Immature natural killer cell (primary cell): Measurements from ENCODE around the gene HDAC10. TPM values are rescaled to one million over a fixed set of nuclear protein-coding genes. Genes with fewer than 3 reads are reported as not detected.
"Not testable (repeated sequence)": the region's sequence is repeated elsewhere in the genome, so short reads cannot be mapped to it uniquely, and the experiment has no call there.

Experiments used
- DNase-seq, 3 donors: peaks; one replicate each; pipeline ENCODE4 v3.0.0; 2022; ENCODE audit warnings: mixed read lengths in 1 of 3
- H3K27ac Mint-ChIP-seq, 6 donors: one replicate each; pipeline ENCODE4 v1.8.0; 2020; ENCODE audit warnings: mixed read lengths in 6 of 6, mild to moderate bottlenecking in 5 of 6, inconsistent platforms in 4 of 6, moderate library complexity in 3 of 6
- H3K27me3 Mint-ChIP-seq, 3 donors: one replicate each; pipeline ENCODE4 v1.8.0; 2020 to 2021; ENCODE audit warnings: low read depth in 3 of 3, mild to moderate bottlenecking in 3 of 3, mixed read lengths in 3 of 3, moderate library complexity in 3 of 3, inconsistent platforms in 1 of 3
- H3K36me3 Mint-ChIP-seq, 3 donors: one replicate each; pipeline ENCODE4 v1.8.0; 2020; ENCODE audit warnings: mixed read lengths in 3 of 3, inconsistent platforms in 2 of 3, mild to moderate bottlenecking in 2 of 3
- H3K4me1 Mint-ChIP-seq, 2 donors: one replicate each; pipeline ENCODE4 v1.8.0; 2020; ENCODE audit warnings: inconsistent platforms in 2 of 2, mild to moderate bottlenecking in 2 of 2, mixed read lengths in 2 of 2, moderate library complexity in 1 of 2
- H3K4me3 Mint-ChIP-seq, 5 donors: one replicate each; pipeline ENCODE4 v1.8.0; 2020; ENCODE audit warnings: mild to moderate bottlenecking in 5 of 5, mixed read lengths in 5 of 5, inconsistent platforms in 3 of 5, moderate library complexity in 3 of 5
- H3K9me3 Mint-ChIP-seq, 6 donors: one replicate each; pipeline ENCODE4 v1.8.0; 2020; ENCODE audit warnings: mild to moderate bottlenecking in 6 of 6, mixed read lengths in 6 of 6, inconsistent platforms in 4 of 6, moderate library complexity in 3 of 6
- polyA plus RNA-seq, 3 donors: library from polyadenylated mRNA; unstranded; fragments of 300-500 nt; fragmentation: Illumina TruSeq; gene quantifications; one replicate each; pipeline ENCODE4 v1.2.3, GENCODE V29; 2021

HDAC10 gene
- polyA plus RNA-seq, 3 donors from 2014 or later = 10.0 to 13.4 (median 11.2) TPM

GRCh38 chr22:50215297-50216054 lies 35.6 kb downstream of the HDAC10 start:
- Mint-ChIP-seq H3K27ac (peak overlapping the region in 3 of 6 donors; percentile 45 to 65 (median 56)), H3K36me3 (peaks cover 0 to 27% (median 11%) of the 10 kb centered on the region in 3 donors), H3K4me1 (peaks cover 10 to 27% of the 10 kb centered on the region in 2 donors)

GRCh38 chr22:50213263-50213662 lies 37.8 kb downstream of the HDAC10 start:
- H3K4me1 Mint-ChIP-seq = peaks cover 14 to 34% of the 10 kb centered on the region in 2 donors
- DNase-seq = no peak
- H3K27me3 Mint-ChIP-seq = peaks cover 3 to 13% (median 6%) of the 10 kb centered on the region in 3 donors
- no peak overlapping the region for H3K4me3 Mint-ChIP-seq
- no peaks in the 10 kb centered on the region for H3K9me3 Mint-ChIP-seq
- peaks cover 4 to 32% (median 16%) of the 10 kb centered on the region in 3 donors for H3K36me3 Mint-ChIP-seq
- H3K27ac Mint-ChIP-seq = peak overlapping the region in 3 of 6 donors; percentile 37 to 56 (median 45)

More at GRCh38 chr22:50215297-50216054, 35.6 kb downstream of the HDAC10 start:
- Mint-ChIP-seq H3K4me3 (no peak overlapping the region), H3K9me3 (no peaks in the 10 kb centered on the region), H3K27me3 (peaks cover 5 to 16% (median 8%) of the 10 kb centered on the region in 3 donors)
- DNase-seq = no peak

GRCh38 chr22:50211147-50211546 lies 39.9 kb downstream of the HDAC10 start:
- Mint-ChIP-seq H3K36me3 (peaks cover 4 to 31% (median 16%) of the 10 kb centered on the region in 3 donors), H3K9me3 (no peaks in the 10 kb centered on the region), H3K27ac (peak overlapping the region in 2 of 6 donors; percentile 7 to 57), H3K4me1 (peaks cover 18 to 34% of the 10 kb centered on the region in 2 donors), H3K4me3 (peak overlapping the region in 1 of 5 donors; percentile 18), H3K27me3 (peaks cover 1 to 6% (median 5%) of the 10 kb centered on the region in 3 donors)
- DNase-seq = no peak

- peaks cover 18 to 34% of the 10 kb centered on the region in 2 donors for H3K4me1 Mint-ChIP-seq
- no peaks in the 10 kb centered on the region for H3K9me3 Mint-ChIP-seq
- no peak overlapping the region for H3K4me3 Mint-ChIP-seq
- H3K27me3 Mint-ChIP-seq = peaks cover 1 to 6% (median 4%) of the 10 kb centered on the region in 3 donors
- no peak overlapping the region for H3K27ac Mint-ChIP-seq
- no peak for DNase-seq
- H3K36me3 Mint-ChIP-seq = peaks cover 4 to 29% (median 16%) of the 10 kb centered on the region in 3 donors
These were observed 40.5 kb downstream of the HDAC10 start for GRCh38 chr22:50210378-50211139.

- H3K4me3 Mint-ChIP-seq = peak overlapping the region in 1 of 5 donors; percentile 5
- peak; percentile 62 to 68 (median 67) for DNase-seq
- peaks cover 23 to 36% of the 10 kb centered on the region in 2 donors for H3K4me1 Mint-ChIP-seq
- H3K9me3 Mint-ChIP-seq = no peaks in the 10 kb centered on the region
- peaks cover 1 to 6% (median 2%) of the 10 kb centered on the region in 3 donors for H3K27me3 Mint-ChIP-seq
- peaks cover 4 to 27% (median 14%) of the 10 kb centered on the region in 3 donors for H3K36me3 Mint-ChIP-seq
- H3K27ac Mint-ChIP-seq = peak overlapping the region; percentile 53 to 82 (median 73)
These were observed 41.2 kb downstream of the HDAC10 start for GRCh38 chr22:50209893-50210292.

GRCh38 chr22:50208939-50209892 lies 41.8 kb downstream of the HDAC10 start:
- Mint-ChIP-seq H3K27ac (peak overlapping the region in 5 of 6 donors; percentile 56 to 82 (median 76)), H3K4me1 (peaks cover 22 to 37% of the 10 kb centered on the region in 2 donors), H3K27me3 (peaks cover 1 to 6% (median 2%) of the 10 kb centered on the region in 3 donors), H3K9me3 (no peaks in the 10 kb centered on the region), H3K36me3 (peaks cover 4 to 24% (median 11%) of the 10 kb centered on the region in 3 donors), H3K4me3 (peak overlapping the region in 1 of 5 donors; percentile 5)
- no peak for DNase-seq

- no peak for DNase-seq
- peaks cover 4 to 24% (median 11%) of the 10 kb centered on the region in 3 donors for H3K36me3 Mint-ChIP-seq
These were observed 42.6 kb downstream of the HDAC10 start for GRCh38 chr22:50208430-50208938.

GRCh38 chr22:50207383-50208140 lies 43.5 kb downstream of the HDAC10 start:
- Mint-ChIP-seq H3K27ac (peak overlapping the region in 1 of 6 donors; percentile 60), H3K27me3 (peaks cover 0 to 2% (median 0%) of the 10 kb centered on the region in 3 donors), H3K9me3 (no peaks in the 10 kb centered on the region), H3K36me3 (peaks cover 4 to 17% (median 7%) of the 10 kb centered on the region in 3 donors), H3K4me3 (no peak overlapping the region), H3K4me1 (peaks cover 20 to 39% of the 10 kb centered on the region in 2 donors)
- no peak for DNase-seq

More at GRCh38 chr22:50208430-50208938, 42.6 kb downstream of the HDAC10 start:
- Mint-ChIP-seq H3K27me3 (peaks cover under 1 to 6% (median 2%) of the 10 kb centered on the region in 3 donors), H3K9me3 (no peaks in the 10 kb centered on the region), H3K4me1 (peaks cover 21 to 43% of the 10 kb centered on the region in 2 donors), H3K4me3 (no peak overlapping the region), H3K27ac (no peak overlapping the region)

GRCh38 chr22:50206599-50206998 lies 44.5 kb downstream of the HDAC10 start:
- H3K27me3 Mint-ChIP-seq = peaks cover 0 to 2% (median 0%) of the 10 kb centered on the region in 3 donors
- H3K4me1 Mint-ChIP-seq = peaks cover 29 to 42% of the 10 kb centered on the region in 2 donors
- H3K36me3 Mint-ChIP-seq = peaks cover 4 to 12% (median 4%) of the 10 kb centered on the region in 3 donors
- no peaks in the 10 kb centered on the region for H3K9me3 Mint-ChIP-seq
- no peak overlapping the region for H3K27ac Mint-ChIP-seq
- no peak for DNase-seq
- no peak overlapping the region for H3K4me3 Mint-ChIP-seq

- no peak for DNase-seq
- no peak overlapping the region for H3K4me3 Mint-ChIP-seq
- peaks cover 4 to 8% (median 4%) of the 10 kb centered on the region in 3 donors for H3K36me3 Mint-ChIP-seq
- no peak overlapping the region for H3K27ac Mint-ChIP-seq
- no peaks in the 10 kb centered on the region for H3K9me3 Mint-ChIP-seq
- H3K27me3 Mint-ChIP-seq = peaks cover 0 to 2% (median 0%) of the 10 kb centered on the region in 3 donors
- H3K4me1 Mint-ChIP-seq = peaks cover 29 to 37% of the 10 kb centered on the region in 2 donors
These were observed 45.1 kb downstream of the HDAC10 start for GRCh38 chr22:50205781-50206569.

GRCh38 chr22:50204998-50205397 lies 46.1 kb downstream of the HDAC10 start:
- not testable (repeated sequence) for H3K9me3 Mint-ChIP-seq, H3K4me3 Mint-ChIP-seq, DNase-seq, H3K27me3 Mint-ChIP-seq, H3K36me3 Mint-ChIP-seq
- peak overlapping the region in 4 of 6 donors; percentile 3 to 9 (median 4) for H3K27ac Mint-ChIP-seq
- peaks cover 29 to 35% of the 10 kb centered on the region in 2 donors for H3K4me1 Mint-ChIP-seq
